Right cardiac atrium (tissue), 5 donors: ENCODE results near the gene FYN. TPM values are rescaled to one million over a fixed set of nuclear protein-coding genes. Genes with fewer than 3 reads are reported as not detected.

ENCODE experiments used
- ATAC-seq, 2 donors: fragments of 200-7000 bp; cut with Tn5 transposase; one replicate each; pipeline versions ENCODE4 v1.8.0 to v1.9.1; 2020; ENCODE audit warnings: moderate library complexity in 2 of 2, mild to moderate bottlenecking in 1 of 2
- DNase-seq, 3 donors: peaks; one replicate each; pipeline ENCODE4 v3.0.0-alpha.2; 2020
- H3K27ac ChIP-seq: one replicate; pipeline ENCODE4 v1.5.1; 2013; ENCODE audit warnings: mild to moderate bottlenecking, low read length, control low read depth, moderate library complexity
- H3K27me3 ChIP-seq: one replicate; pipeline ENCODE4 v1.6.1; 2013; ENCODE audit not compliant: control insufficient read depth, insufficient read depth
- H3K4me1 ChIP-seq: one replicate; pipeline ENCODE4 v1.6.1; 2013; ENCODE audit warnings: low read length; ENCODE audit not compliant: control insufficient read depth, insufficient read depth
- H3K4me3 ChIP-seq: one replicate; pipeline ENCODE4 v1.5.1; 2013; ENCODE audit warnings: low read length, control low read depth
- H3K9me3 ChIP-seq: one replicate; pipeline ENCODE4 v1.6.1; 2013; ENCODE audit warnings: low read length; ENCODE audit not compliant: control insufficient read depth
- WGBS: extraction: QIAGEN DNeasy Blood & Tissue Kit; methylation state at CpG from one replicate; pipeline ENCODE4 v1.1.7; 2013; 5-methylcytosine and 5-hydroxymethylcytosine counted together
- intact Hi-C, 4 donors: fragments of 100-400 bp; cut with DNase I; formaldehyde crosslinking; loops; one replicate each; pipeline versions ENCODE4 v1.11.0 to v1.14.0; 2022 to 2023
- polyA plus RNA-seq: library from polyadenylated mRNA; stranded (reverse); fragments of 200-250 nt; gene quantifications from one replicate; pipeline ENCODE4 v1.2.3, GENCODE V29; 2013
- total RNA-seq, 4 donors: library from RNA; stranded (reverse); fragmentation: NEBNext Ultra II Directional; extraction: Animal tissue kit (Norgen Biotek cat#: 25700); gene quantifications; one replicate each; pipeline ENCODE4 v1.2.1, GENCODE V29; 2021
- donor health status: healthy with polysubstance abuse.
- donor health status: DM: no; HTN: yes; CAD: no.
- donor health status: DM: no; HTN: no; CAD: no.
- donor health status: DM: no; HTN: yes; CAD: no; lungs with severe emphysema.
- donor health status: DM: yes; HTN: yes; CAD: no.

The FYN gene
- total and polyA plus RNA-seq, 5 donors, result 29.8 to 76.6 (median 73.3) TPM

GRCh38 chr6:111884068-111884467 lies 10.8 kb upstream of the FYN start:
- no peak overlapping the region for H3K4me3 ChIP-seq
- no peaks in the 10 kb centered on the region for H3K9me3 ChIP-seq
- no peak for DNase-seq
- over 99% methylated on average over 2 of the region's 2 CpGs for WGBS
- no peak for ATAC-seq
- no peaks in the 10 kb centered on the region for H3K27me3 ChIP-seq
- intact Hi-C loops, result loop anchor here in 1 of 4 donors (10.0 kb wide), 1 partner anchor 91 kb away; no protein-coding TSS in a partner anchor
- H3K4me1 ChIP-seq, result no peaks in the 10 kb centered on the region
- H3K27ac ChIP-seq, result no peak overlapping the region

- 96% methylated on average over 2 of the region's 2 CpGs for WGBS
- H3K27ac ChIP-seq, result no peak overlapping the region
Measured at GRCh38 chr6:111880181-111880888, 7.1 kb upstream of the FYN start.

GRCh38 chr6:111875741-111876140 lies 2.5 kb upstream of the FYN start:
- Histone ChIP-seq H3K27me3 (no peaks in the 10 kb centered on the region), H3K27ac (no peak overlapping the region), H3K9me3 (no peaks in the 10 kb centered on the region), H3K4me3 (no peak overlapping the region), H3K4me1 (no peaks in the 10 kb centered on the region)
- WGBS, result 96% methylated on average over 4 of the region's 4 CpGs
- DNase-seq (no peak), ATAC-seq (no peak)
- intact Hi-C loops, result loop anchor here in 1 of 4 donors (10.0 kb wide), 1 partner anchor 151 kb away; no protein-coding TSS in a partner anchor

More at GRCh38 chr6:111880181-111880888, 7.1 kb upstream of the FYN start:
- DNase-seq (no peak), ATAC-seq (no peak)
- no peaks in the 10 kb centered on the region for H3K9me3 ChIP-seq
- intact Hi-C loops, result loop anchor here in 1 of 4 donors (10.0 kb wide), 1 partner anchor 94 kb away; no protein-coding TSS in a partner anchor
- no peak overlapping the region for H3K4me3 ChIP-seq
- H3K27me3 ChIP-seq, result no peaks in the 10 kb centered on the region
- no peaks in the 10 kb centered on the region for H3K4me1 ChIP-seq

- H3K27ac ChIP-seq, result no peak overlapping the region
- 5% methylated on average over 8 of the region's 8 CpGs for WGBS
- H3K27me3 ChIP-seq, result no peaks in the 10 kb centered on the region
- ATAC-seq, result no peak
- intact Hi-C loops, result loop anchor here in 3 of 4 donors (5.0 to 10.0 kb wide), 4 partner anchors 123 to 167 kb away; no protein-coding TSS in a partner anchor
- H3K4me1 ChIP-seq, result peaks cover 3% of the 10 kb centered on the region
- H3K4me3 ChIP-seq, result peak overlapping the region; percentile 73
- peak in 2 of 3 donors; percentile 29 to 65 for DNase-seq
- no peaks in the 10 kb centered on the region for H3K9me3 ChIP-seq
Measured at GRCh38 chr6:111874025-111874415, 768 bp upstream of the FYN start.

- WGBS, result under 1% methylated on average over 83 of the region's 83 CpGs
- H3K27ac ChIP-seq, result peak overlapping the region; percentile 87
- DNase-seq (peak; percentile 55 to 82 (median 81)), ATAC-seq (peak; percentile 31 to 49)
- no peaks in the 10 kb centered on the region for H3K9me3 ChIP-seq
- H3K27me3 ChIP-seq, result no peaks in the 10 kb centered on the region
- peaks cover 7% of the 10 kb centered on the region for H3K4me1 ChIP-seq
- peak overlapping the region; percentile 99 for H3K4me3 ChIP-seq
- intact Hi-C loops, result loop anchor here in 3 of 4 donors (5.0 to 10.0 kb wide), 4 partner anchors 125 to 165 kb away; no protein-coding TSS in a partner anchor
Measured at GRCh38 chr6:111872401-111873177, 663 bp downstream of the FYN start.

GRCh38 chr6:111871725-111872400 lies 1.4 kb downstream of the FYN start:
- Histone ChIP-seq H3K27me3 (no peaks in the 10 kb centered on the region), H3K4me3 (peak overlapping the region; percentile 99), H3K9me3 (no peaks in the 10 kb centered on the region), H3K4me1 (peaks cover 10% of the 10 kb centered on the region), H3K27ac (peak overlapping the region; percentile 55)
- DNase-seq, result peak; percentile 44 to 79 (median 75)
- peak; percentile 54 to 67 for ATAC-seq
- WGBS, result 1% methylated on average over 13 of the region's 13 CpGs
- intact Hi-C loops, result loop anchor here in 3 of 4 donors (5.0 to 10.0 kb wide), 4 partner anchors 125 to 165 kb away; no protein-coding TSS in a partner anchor

- DNase-seq (no peak), ATAC-seq (no peak)
- intact Hi-C loops, result loop anchor here in 3 of 4 donors (5.0 to 10.0 kb wide), 4 partner anchors 126 to 164 kb away; no protein-coding TSS in a partner anchor
- H3K27me3 ChIP-seq, result no peaks in the 10 kb centered on the region
- peak overlapping the region; percentile 55 for H3K27ac ChIP-seq
- 19% methylated on average over 3 of the region's 3 CpGs for WGBS
- H3K4me3 ChIP-seq, result peak overlapping the region; percentile 99
- H3K4me1 ChIP-seq, result peaks cover 13% of the 10 kb centered on the region
- no peaks in the 10 kb centered on the region for H3K9me3 ChIP-seq
Measured at GRCh38 chr6:111871207-111871606, 2.0 kb downstream of the FYN start.

GRCh38 chr6:111870742-111871064 lies 2.5 kb downstream of the FYN start:
- H3K9me3 ChIP-seq, result no peaks in the 10 kb centered on the region
- H3K4me1 ChIP-seq, result peaks cover 13% of the 10 kb centered on the region
- DNase-seq (no peak), ATAC-seq (no peak)
- peak overlapping the region; percentile 99 for H3K4me3 ChIP-seq
- H3K27ac ChIP-seq, result no peak overlapping the region
- WGBS, result 18% methylated on average over 4 of the region's 4 CpGs
- intact Hi-C loops, result loop anchor here in 3 of 4 donors (5.0 to 10.0 kb wide), 4 partner anchors 127 to 163 kb away; no protein-coding TSS in a partner anchor
- no peaks in the 10 kb centered on the region for H3K27me3 ChIP-seq

- intact Hi-C loops, result loop anchor here in 3 of 4 donors (5.0 to 10.0 kb wide), 4 partner anchors 127 to 163 kb away; no protein-coding TSS in a partner anchor
- H3K27ac ChIP-seq, result no peak overlapping the region
- peak overlapping the region; percentile 99 for H3K4me3 ChIP-seq
- no peaks in the 10 kb centered on the region for H3K9me3 ChIP-seq
- DNase-seq (no peak), ATAC-seq (no peak)
- peaks cover 13% of the 10 kb centered on the region for H3K4me1 ChIP-seq
- 57% methylated on average over 7 of the region's 7 CpGs for WGBS
- no peaks in the 10 kb centered on the region for H3K27me3 ChIP-seq
Measured at GRCh38 chr6:111870051-111870741, 3.1 kb downstream of the FYN start.

- DNase-seq (no peak), ATAC-seq (no peak)
- no peak overlapping the region for H3K4me3 ChIP-seq
- intact Hi-C loops, result loop anchor here in 1 of 4 donors (10.0 kb wide), 1 partner anchor 132 kb away; no protein-coding TSS in a partner anchor
- H3K4me1 ChIP-seq, result peaks cover 19% of the 10 kb centered on the region
- WGBS, result 72% methylated on average over 2 of the region's 2 CpGs
- H3K27ac ChIP-seq, result no peak overlapping the region
- no peaks in the 10 kb centered on the region for H3K9me3 ChIP-seq
- no peaks in the 10 kb centered on the region for H3K27me3 ChIP-seq
Measured at GRCh38 chr6:111866857-111867256, 6.4 kb downstream of the FYN start.
